NCI-H146 treated with DMSO at 0.1 percent for 48 hours (cell line): ENCODE data around the gene TRIM17.

Experiments
- DNase-seq: peaks from one replicate; lab custom pipeline; 2025; ENCODE audit not compliant: unreplicated experiment; lab: John Stamatoyannopoulos, UW

The TRIM17 gene

GRCh38 chr1:228416217-228416933 is at the start of gene TRIM17:
Gene TRIM17 (minus strand): TSS chr1:228416861. CDS start chr1:228415072, 1,789 bp downstream.
- DNase-seq = peak; percentile 13

- DNase-seq = no peak
Observed at GRCh38 chr1:228465571-228466146, 49.0 kb upstream of the TRIM17 start.

GRCh38 chr1:228465141-228465540 is 48.5 kb upstream of the TRIM17 start:
- DNase-seq = no peak

GRCh38 chr1:228464487-228464983 is 47.9 kb upstream of the TRIM17 start:
- DNase-seq = peak; percentile 86

DNA sequence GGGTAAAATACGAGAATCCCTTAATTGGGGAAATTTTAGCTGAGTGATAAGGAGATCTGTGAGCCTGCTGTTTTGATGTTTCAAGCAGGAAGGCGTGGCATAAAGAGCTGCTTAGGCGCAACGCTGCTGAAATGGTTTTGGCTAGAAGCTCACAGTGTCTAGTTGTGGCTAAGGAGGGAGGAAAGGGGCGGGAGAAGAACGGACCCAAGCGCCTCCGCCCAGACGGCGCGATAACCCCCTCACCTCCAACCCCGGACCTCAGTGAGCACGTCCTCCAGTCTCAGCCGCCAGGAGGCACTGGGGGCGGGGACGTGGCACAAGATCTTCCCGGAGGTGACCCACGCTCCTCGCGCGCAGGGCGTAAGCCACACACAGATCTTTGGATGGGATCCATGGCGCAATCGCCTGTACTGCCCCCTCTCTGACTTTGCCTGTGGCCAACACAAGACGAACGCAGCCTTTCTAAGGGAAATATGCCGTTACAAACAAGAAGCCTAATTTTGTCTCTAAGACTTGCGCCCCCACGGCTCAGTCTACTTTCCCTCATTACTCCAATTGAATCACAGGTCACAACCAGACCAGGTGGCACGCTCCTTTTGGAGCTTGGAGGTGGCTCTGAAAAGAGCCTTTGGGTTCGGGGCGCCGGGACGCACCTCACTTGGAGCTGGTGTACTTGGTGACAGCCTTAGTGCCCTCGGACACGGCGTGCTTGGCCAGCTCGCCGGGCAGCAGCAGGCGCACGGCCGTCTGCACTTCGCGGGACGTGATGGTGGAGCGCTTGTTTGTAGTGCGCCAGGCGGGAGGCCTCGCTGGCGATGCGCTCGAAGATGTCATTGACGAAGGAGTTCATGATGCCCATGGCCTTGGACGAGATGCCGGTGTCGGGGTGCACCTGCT is 47.1 kb upstream of the TRIM17 start:
- peak; percentile 37 for DNase-seq

GRCh38 chr1:228463009-228463558 is 46.4 kb upstream of the TRIM17 start:
- no peak for DNase-seq

DNA sequence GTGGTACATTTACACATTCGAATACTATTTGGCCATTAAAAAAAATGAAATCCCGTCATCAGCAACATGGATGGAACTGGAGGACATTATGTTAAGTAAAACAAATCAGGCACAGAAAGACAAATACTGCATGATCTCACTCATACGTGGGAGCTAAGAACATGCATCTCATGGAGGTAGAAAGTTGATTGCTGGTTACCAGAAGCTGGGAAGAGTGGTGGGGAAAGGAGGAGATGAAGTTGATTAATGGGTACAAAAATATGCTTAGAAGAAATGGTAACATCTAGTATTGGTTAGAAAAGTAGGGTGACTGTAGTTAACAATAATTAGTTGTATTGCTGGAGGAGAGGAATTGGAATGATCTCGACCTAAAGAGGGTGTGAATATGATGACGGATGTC is 45.9 kb upstream of the TRIM17 start:
- DNase-seq = no peak

- no peak for DNase-seq
Observed at GRCh38 chr1:228460821-228461220, 44.2 kb upstream of the TRIM17 start.

DNA sequence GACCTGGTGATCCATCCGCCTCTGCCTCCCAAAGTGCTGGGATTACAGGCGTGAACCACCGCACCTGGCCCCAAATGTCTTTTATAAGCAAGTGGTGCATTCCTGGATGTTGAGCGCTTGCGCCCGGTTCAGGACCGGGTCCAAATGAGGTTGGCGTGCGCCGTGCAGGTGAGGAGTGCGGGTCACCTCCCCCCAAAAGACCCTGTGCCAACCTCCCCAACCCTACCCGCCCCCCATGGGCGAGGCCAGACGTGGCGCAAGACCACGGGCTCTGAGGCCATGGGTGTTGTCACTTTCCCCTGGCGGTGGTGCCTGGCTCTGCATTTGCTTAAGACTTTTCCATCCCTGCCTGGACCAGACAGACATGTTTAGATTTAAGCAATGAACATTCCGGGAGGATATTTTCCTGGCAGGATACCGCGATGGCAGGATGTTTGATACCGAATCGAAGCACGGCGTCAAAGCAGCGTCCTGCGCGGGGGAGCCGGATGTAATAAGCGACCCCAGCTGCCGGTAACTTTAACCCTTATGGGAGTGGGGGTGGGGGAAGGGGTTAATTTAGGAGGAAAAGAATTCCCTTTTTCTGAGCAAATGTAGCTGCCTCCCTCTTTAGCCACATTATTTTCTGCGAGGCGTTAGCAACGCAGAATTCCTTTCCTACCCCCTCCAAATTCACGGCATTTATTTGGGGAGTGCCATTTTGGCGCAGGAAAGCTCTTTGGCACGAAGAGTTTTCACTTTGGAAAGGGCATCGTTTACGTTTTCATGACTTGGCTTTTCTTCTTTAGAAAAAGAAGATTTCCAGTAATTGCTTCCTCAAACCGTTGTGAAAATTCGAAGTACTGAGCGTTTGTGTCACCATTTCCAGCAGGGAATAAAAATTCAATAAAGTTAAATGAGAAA is 42.7 kb upstream of the TRIM17 start:
- peak; percentile 64 for DNase-seq

DNA sequence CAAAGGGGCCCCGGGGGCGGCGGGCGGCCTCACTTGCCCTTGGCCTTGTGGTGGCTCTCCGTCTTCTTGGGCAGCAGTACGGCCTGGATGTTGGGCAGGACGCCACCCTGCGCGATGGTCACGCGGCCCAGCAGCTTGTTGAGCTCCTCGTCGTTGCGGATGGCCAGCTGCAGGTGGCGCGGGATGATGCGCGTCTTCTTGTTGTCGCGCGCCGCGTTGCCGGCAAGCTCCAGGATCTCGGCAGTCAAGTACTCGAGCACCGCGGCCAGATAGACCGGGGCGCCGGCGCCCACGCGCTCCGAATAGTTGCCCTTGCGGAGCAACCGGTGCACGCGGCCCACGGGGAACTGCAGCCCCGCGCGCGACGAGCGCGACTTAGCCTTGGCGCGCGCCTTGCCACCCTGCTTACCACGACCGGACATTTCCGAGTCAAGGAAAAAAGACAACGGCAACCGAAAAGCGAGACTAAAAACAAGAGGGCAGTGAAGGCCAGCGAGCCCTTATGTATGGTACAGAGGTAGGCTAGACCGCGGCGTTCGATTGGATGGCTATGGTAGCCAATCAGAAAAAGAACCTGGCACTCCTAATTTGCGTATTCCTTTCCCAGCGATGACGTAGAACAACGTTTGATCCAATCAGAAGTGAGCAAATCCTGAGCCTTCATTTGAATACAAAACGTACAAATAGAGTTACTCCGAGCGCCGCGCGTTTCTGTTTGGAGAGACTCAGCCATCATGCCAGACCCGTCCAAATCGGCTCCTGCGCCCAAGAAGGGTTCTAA is 40.9 kb upstream of the TRIM17 start:
- DNase-seq = peak; percentile 98

DNA sequence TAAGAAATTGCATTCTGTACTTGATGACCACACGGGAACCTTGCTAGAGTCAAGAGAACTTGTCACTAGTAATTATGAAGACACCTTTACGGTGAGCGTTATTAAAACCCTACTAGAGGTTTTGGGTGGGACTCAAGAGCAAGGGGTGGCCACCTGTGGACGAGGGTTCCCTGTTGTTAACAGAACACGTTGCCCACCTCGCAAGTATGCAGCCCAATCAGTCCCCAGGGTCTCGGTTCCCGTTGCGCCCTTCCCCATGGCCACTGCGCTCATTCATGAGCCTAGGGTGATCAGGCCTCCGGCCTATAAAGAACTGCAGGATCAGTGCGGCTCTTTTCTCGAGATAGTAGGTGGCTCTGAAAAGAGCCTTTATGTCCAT is 40.3 kb upstream of the TRIM17 start:
- peak; percentile 35 for DNase-seq

DNA sequence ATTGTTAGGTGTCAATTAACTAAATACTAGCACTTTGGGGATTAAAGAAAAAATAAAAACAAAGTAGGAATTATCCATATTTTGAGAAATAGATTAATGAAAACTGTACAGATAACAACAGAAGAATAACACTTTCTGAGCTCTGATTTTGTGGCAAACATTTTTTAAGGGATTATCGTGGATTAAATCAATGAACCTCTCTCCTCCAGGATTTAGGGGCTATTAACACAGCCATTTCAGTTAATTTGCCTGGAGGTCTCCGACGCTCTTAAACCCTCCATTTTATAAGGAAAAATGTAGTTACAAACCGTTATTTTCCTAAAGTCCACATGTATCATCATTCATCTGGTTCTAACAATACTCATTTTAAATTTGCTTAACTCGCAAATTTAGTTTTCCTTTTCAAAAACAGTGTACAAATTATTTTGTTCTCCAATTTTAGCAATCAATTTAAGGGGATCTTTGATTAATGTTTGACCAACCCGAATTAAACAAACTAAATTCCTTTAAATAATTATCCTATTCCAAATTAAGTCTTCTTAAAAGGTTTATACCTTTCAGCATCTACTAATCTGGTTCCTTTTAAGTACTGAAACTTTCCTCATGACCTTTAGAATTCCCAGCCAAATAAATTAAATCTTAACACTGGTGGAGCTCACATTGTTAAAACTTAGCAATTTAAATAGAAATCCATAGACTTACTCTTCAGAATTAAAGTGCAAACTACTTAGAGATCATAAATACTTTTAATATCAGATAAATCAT is 39.8 kb upstream of the TRIM17 start:
- DNase-seq = no peak

DNA sequence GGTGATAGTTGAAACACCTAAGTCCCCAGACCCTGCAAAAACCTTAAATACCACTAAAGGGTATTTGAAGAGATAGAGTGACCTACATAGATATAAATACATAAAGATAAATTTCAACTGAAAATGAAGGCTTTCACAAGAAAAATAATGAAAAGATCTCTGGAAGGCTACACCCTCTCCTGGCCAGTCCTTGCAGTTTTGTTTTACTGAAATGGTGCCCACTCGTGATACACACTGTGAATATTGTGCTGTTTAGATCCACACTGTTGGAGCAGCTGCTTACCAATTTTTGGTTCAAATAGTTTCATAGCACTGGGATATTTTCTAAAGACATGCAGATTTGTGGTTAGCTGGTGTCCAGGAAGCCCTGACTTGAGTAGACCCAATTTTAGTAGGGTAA is 39.1 kb upstream of the TRIM17 start:
- DNase-seq = no peak

GRCh38 chr1:228454238-228454637 is 37.6 kb upstream of the TRIM17 start:
- no peak for DNase-seq

DNA sequence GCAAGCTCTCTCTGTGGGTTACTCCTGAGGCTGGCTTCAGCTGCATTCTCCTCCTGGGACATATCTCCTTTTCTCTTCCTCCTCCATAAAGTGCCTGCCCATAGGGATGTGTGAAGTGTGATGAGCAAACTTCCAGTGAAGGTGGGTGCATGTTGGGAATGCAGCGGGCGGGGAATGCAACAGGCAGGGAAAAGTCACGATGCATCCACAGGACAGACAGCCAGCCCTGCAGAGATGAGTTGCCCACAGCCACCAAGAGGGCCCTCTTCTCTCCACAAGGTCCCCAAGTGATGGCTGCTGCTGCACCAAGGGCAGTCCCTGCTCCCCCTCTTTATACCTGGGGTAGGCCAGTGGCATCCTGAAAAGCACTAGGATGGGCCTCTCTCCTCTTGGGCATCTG is 37.0 kb upstream of the TRIM17 start:
- DNase-seq = no peak

- DNase-seq = no peak
Observed at GRCh38 chr1:228453022-228453560, 36.4 kb upstream of the TRIM17 start.

GRCh38 chr1:228452194-228453021 is 35.7 kb upstream of the TRIM17 start:
- DNase-seq = no peak

- no peak for DNase-seq
Observed at GRCh38 chr1:228450200-228450599, 33.5 kb upstream of the TRIM17 start.
